HG03175 (cell line): Measurements from ENCODE around the gene MBD3L4.
"Not testable (repeated sequence)": the region's sequence is repeated elsewhere in the genome, so short reads cannot be mapped to it uniquely, and the experiment has no call there.

Experiments used
- ATAC-seq: cut with Tn5 transposase; IDR thresholded peaks from one replicate; pipeline ENCODE4 v1.9.1; 2021; ENCODE audit warnings: mild to moderate bottlenecking, moderate library complexity; ENCODE audit not compliant: unreplicated experiment

Gene MBD3L4

GRCh38 chr19:7051421-7051820 is 11.4 kb upstream of the MBD3L4 start:
- ATAC-seq, result not testable (repeated sequence)

GRCh38 chr19:7049021-7049420 is 9.0 kb upstream of the MBD3L4 start, which contains the start of gene MBD3L2:
TSS of gene MBD3L2 (plus strand) at chr19:7049321. CDS start at chr19:7049374, 53 bp downstream.
- ATAC-seq, result not testable (repeated sequence)

DNA sequence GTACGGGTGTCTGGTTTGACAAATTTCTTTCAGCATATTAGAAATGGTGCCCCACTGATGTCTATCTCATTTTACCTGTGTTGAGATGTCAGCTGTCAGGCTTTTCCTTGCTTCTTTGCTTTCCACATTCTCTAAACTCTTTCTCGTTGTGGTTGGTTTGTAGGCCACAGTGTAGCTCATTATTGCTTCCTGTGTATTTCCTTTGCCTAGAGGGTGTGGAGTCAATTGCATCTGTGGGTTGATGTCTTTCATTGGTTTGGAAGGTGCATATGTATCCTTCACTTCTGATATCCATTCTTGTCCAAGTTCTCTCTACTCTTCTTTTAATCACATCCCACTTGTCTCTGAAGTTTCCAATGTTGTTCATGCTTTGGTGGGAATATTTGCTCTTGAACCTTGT is 1.6 kb upstream of the MBD3L4 start:
- not testable (repeated sequence) for ATAC-seq

GRCh38 chr19:7030278-7030677 is 9.7 kb downstream of the MBD3L4 start, which contains the start of gene MBD3L5:
TSS of gene MBD3L5 (plus strand) at chr19:7030578. CDS start at chr19:7030612, 34 bp downstream.
- ATAC-seq, result not testable (repeated sequence)

- ATAC-seq, result not testable (repeated sequence)
These were observed 11.2 kb downstream of the MBD3L4 start for GRCh38 chr19:7028790-7029189.

GRCh38 chr19:7021331-7021730 is 18.6 kb downstream of the MBD3L4 start, which contains the start of gene MBD3L2B:
TSS of gene MBD3L2B (minus strand) at chr19:7021431. CDS start at chr19:7021397, 34 bp downstream.
- not testable (repeated sequence) for ATAC-seq

- ATAC-seq, result no peak
These were observed 21.2 kb downstream of the MBD3L4 start for GRCh38 chr19:7018828-7019227.

GRCh38 chr19:7013678-7014077 is 26.3 kb downstream of the MBD3L4 start:
- ATAC-seq, result no peak

- ATAC-seq, result no peak
These were observed 29.0 kb downstream of the MBD3L4 start for GRCh38 chr19:7010722-7011593.

GRCh38 chr19:7007859-7008258 is 32.1 kb downstream of the MBD3L4 start:
- ATAC-seq, result no peak

- no peak for ATAC-seq
These were observed 33.8 kb downstream of the MBD3L4 start for GRCh38 chr19:7006135-7006704.

DNA sequence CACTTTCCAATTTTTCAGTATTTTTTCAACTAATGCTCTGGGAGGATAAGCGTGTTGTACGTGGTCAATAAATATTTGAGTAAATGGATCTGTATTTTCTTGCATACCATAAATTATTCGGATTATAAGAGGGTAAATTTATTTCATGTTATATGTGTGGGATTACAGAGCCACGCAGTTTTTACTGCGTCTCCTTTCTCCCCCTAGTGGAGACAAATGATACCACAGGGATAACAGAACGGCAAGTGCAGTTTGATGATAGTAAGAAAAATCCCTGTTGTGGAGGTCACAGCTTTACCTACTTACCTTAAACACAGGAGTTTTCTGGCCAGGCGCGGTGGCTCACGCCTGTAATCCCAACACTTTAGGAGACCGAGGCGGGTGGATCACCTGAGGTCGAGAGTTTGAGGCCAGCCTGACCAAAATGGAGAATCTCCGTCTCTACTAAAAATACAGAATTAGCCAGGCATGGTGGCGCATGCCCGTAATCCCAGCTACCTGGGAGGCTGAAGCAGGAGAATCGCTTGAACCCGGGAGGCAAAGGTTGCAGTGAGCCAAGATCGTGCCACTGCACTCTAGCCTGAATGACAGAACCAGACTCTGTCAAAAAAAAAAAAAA is 35.6 kb downstream of the MBD3L4 start:
- no peak for ATAC-seq

GRCh38 chr19:7000816-7001215 is 39.2 kb downstream of the MBD3L4 start:
- no peak for ATAC-seq

GRCh38 chr19:7000333-7000732 is 39.6 kb downstream of the MBD3L4 start:
- no peak for ATAC-seq

DNA sequence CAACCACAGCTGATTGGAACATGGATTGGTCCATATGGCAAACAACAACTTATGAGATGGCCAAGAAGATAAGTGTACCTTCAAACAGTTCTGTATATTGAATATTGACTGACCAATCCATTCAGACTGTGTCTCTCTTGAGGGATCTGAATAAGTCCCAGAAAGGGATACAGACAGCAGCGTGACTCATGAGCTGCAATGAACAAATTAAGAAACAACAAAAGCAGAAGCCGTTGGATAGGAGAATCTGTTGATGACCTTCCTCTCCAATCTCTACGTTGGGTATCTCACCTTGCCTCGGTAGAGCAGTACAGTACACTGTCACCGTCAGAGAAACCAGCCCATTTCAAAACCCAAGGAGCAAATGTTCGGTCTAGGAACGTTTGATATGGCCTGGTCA is 40.0 kb downstream of the MBD3L4 start:
- ATAC-seq, result no peak

GRCh38 chr19:6997679-6998445 is 42.1 kb downstream of the MBD3L4 start:
- ATAC-seq, result no peak

- ATAC-seq, result no peak
These were observed 43.2 kb downstream of the MBD3L4 start for GRCh38 chr19:6996810-6997209.

DNA sequence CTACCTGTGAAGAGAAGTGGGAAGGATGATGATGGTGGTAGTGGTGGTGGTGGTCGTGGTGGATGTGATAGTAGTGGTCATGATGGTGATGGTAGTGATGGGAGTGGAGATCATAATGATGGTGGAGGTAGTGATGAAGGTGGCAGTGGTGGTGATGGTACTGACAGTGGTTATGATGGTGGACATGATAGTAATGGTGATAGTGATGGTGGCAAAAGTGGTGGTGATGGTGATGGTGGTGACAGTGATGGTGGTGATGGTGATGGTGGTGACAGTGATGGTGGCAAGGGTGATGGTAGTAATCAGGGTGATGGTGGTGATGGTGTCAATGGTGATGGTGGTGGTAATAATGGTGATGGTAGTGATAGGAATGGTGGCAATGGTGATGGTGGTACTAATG is 44.9 kb downstream of the MBD3L4 start:
- no peak for ATAC-seq

- ATAC-seq, result no peak
These were observed 51.7 kb downstream of the MBD3L4 start for GRCh38 chr19:6988257-6988656.

DNA sequence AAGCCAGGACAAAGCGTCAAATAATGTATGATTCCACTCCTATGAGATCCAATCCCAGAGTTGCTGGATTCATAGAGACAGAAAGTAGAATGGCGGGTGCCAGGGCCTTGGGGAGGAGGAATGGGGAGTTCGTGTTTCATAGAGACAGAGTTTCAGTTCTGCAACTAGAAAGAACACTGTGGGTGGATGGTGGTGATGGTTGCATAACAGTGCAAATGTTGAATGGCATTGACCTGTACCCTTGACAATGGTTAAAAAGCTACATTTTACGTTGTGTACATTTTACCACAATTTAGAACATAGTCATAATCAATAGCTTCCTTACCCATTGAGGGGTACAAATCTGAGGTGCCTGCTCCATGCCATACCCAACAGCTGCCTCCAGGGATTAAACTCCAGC is 52.1 kb downstream of the MBD3L4 start:
- no peak for ATAC-seq
